HG03103 (cell line): ENCODE results near the gene DOCK10.
"Not testable (repeated sequence)": the region's sequence is repeated elsewhere in the genome, so short reads cannot be mapped to it uniquely, and the experiment has no call there.

Source experiments
- ATAC-seq: cut with Tn5 transposase; IDR thresholded peaks from one replicate; pipeline ENCODE4 v1.9.1; 2021; ENCODE audit warnings: low read depth; ENCODE audit not compliant: unreplicated experiment

Gene DOCK10

GRCh38 chr2:225041851-225042799 lies at the start of gene DOCK10:
DOCK10 (minus strand) TSS chr2:225042468; CDS start chr2:225042374, 94 bp downstream.
- ATAC-seq, result peak; percentile 14

DNA sequence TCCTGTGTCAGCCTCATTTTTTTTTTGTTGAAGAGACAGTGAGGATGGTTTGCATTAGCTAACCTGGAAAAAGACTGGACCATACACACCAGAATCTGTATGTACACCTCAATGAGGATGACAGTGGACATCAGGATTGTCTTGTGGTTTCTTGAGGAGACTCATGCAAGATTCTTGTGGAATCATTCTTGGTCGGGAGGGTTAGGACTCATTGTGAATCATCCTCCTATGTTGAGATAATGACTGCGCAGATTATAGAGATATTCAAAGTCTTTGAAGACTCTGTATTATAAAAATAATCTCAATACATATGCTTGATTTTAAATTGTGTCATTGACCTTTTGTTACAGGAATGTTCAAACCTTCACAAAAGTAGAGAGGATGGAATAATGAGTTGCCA lies 49.1 kb upstream of the DOCK10 start:
- no peak for ATAC-seq

DNA sequence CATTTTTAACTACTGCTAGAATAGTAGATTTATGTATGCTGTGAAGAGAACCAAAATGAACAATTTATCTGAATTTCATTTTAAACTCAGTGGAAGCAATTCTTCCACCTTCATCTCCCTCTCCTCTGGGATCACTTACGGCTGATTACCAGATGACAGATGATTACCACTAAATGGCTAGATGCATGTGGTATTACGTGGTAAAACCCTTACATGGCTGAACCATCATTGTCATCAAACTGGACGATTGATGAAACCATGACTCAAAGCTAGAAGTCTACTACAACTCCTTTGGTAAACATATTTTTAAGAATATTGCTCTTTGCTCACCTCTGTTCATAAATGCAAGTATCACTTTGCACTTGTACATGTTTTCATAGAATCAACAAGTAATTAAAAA lies 48.5 kb upstream of the DOCK10 start:
- no peak for ATAC-seq

DNA sequence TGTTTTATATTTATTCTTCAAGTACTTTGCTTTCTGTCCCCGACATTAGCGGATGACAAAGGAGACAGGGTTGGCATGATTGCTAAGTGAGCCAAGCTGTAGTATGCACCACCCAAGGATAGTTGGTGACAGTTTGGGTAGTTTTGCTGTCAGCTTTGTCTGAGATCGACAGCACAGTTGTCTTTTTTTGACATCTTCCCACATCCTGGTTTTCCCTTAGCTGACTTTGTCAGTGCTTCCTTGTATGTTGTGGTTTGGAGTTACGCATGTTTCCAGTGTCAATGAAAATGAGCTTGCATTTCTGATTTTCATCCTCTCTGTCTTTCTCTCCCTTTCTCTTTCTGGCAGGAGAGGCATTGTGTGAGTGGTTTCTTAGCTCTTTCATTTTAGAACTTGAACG lies 44.6 kb upstream of the DOCK10 start:
- no peak for ATAC-seq

- no peak for ATAC-seq
Measured at GRCh38 chr2:225086439-225086838, 44.2 kb upstream of the DOCK10 start.

DNA sequence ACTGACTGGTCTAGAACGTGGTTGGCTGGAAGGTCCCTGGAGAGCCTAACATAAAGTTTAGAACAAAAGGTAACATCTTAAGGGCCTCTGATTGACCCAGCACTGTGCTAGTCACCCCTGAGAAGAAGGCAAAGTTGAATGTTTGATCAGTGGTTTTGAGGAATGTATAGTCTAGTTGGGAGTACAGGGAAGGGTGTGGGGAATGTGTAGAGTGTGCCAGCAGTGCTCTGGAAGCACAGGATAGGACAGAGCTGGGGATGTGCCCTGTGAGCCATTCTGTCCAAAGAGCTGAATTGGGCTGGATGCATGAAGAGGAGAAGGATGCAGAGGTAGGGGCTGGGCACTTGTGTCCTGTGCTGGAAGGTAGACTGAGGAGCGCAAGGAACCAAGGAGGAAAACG lies 41.0 kb upstream of the DOCK10 start:
- ATAC-seq, result no peak

GRCh38 chr2:225076125-225076524 lies 33.9 kb upstream of the DOCK10 start:
- ATAC-seq, result no peak

- ATAC-seq, result no peak
Measured at GRCh38 chr2:225074919-225075681, 32.8 kb upstream of the DOCK10 start.

- no peak for ATAC-seq
Measured at GRCh38 chr2:225074366-225074765, 32.1 kb upstream of the DOCK10 start.

DNA sequence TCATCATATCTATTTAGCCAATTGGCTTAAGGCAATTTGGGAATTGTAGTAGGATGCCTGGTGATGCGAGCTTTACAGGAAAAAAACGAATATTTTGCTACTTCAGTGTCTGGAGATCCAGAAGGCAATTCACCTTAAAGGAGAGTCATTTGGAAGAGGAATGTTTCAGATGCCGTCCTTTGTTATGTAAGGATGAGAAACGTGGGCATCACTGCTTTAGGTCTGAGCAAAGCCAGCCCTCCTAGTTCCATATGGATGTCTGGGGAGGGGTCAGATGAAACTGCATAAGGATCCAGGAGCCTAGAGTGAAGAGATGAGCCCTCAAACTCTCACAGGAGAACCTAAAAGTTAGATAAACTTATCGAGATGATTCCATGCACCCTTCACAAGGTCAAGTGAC lies 30.9 kb upstream of the DOCK10 start:
- ATAC-seq, result no peak

- no peak for ATAC-seq
Measured at GRCh38 chr2:225072444-225072843, 30.2 kb upstream of the DOCK10 start.

DNA sequence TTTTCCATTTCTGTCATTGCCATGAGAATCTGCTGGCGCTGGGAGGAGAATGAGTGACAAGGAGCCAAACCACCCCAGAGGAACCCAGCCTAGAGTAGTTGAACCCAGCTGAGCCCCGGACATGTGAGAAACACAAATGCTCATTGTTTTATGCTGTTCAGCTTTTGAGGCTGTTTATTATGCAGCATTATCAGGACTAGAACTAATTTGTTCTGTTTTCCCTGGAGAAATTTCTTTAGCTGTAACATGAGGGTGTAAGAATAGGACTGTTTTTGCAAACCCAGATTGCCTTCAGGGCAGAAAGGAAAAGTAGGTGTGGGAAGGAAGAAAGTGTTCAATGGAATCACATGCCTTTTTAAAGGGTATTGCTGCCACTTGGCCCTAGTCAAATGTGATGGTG lies 28.5 kb upstream of the DOCK10 start:
- ATAC-seq, result no peak

DNA sequence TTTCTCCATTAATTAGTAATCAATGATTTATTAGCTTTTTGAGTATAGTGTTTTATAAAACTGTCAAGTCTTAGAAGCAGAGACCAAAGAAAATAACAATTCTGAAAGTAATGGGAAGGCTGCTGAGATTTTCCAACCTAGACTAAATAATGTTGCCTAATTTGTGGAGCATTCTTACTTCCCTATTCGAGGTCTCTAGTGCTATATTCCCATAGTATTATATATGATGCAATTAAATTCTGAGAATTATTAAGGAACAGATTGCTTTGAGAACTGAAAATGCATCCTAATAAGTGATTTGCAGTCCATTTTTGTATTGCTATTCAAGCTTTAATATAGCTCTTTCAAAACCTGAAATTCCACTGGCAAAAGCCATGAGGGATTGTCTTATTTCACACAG lies 27.7 kb upstream of the DOCK10 start:
- no peak for ATAC-seq

DNA sequence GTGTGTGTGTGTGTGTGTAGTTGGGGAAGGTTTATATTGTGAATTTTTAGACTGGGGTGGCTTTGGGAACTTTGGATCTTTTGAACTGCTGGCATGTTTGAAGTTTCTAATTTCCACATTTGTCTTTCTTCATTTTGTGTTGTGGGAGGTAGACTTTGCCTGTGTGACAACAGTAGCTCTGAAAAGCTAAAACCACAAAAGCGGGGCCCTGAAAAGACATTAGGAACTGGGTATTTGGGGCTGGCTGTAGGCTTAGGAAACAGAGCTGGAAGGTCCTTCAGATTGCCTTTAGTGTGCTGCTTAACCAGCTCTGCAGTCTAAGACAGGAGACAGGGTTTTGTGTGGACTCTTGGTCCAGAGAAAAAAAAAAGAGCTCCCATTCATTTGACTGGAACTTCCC lies 27.2 kb upstream of the DOCK10 start:
- ATAC-seq, result no peak

- ATAC-seq, result no peak
Measured at GRCh38 chr2:225065882-225066281, 23.6 kb upstream of the DOCK10 start.

DNA sequence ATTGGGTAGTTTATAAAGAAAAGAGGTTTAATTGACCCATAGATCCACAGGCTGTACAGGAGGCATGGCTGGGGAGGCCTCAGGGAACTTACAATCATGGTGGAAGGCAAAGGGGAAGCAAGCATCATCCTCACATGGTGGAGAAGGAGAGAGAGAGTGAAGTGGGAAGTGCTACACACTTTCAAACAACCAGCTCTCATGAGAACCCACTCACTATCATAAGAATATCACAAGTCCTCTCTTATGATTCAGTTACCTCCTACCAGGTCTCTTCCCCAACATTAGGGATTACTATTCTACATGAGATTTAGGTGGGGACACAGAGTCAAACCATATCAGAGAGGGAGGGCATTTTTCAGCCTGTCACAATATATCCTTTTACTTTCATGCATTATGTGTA lies 22.7 kb upstream of the DOCK10 start:
- no peak for ATAC-seq

GRCh38 chr2:225064362-225064761 lies 22.1 kb upstream of the DOCK10 start:
- ATAC-seq, result no peak

DNA sequence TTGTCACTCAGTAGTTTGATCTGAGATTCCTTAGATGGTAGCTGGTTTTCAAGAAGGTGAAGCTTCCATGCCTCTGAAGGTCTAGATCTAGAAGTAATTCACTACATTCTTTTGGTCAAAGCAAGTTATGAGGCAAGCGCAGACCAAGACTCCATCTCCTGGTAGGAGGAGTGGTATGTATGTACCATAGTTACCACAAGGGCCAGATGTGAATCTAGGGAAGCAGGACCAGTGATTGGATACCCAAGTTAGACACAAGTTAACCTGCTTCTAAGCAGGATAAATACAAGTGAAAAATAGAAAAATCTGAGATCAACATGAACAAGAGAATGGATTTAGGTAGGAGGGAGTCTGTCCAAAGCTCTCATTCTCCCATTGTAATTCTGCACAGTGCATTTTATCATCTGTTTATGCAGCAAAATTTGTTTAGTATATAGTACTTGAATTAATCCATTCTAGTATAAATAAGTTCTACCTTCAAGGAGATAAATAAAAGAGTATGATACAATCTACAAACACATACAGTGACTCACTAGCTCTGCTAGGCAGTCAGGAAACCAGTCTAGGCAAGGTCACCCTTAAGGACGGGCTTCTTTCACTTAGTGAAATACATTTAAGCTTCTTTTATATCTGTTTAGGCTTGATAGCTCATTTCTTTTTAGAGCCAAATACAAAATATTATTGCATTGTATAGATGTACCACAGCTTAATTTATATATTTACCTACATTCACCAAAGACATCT lies 14.2 kb upstream of the DOCK10 start:
- ATAC-seq, result no peak

GRCh38 chr2:225055714-225056113 lies 13.4 kb upstream of the DOCK10 start:
- ATAC-seq, result no peak

DNA sequence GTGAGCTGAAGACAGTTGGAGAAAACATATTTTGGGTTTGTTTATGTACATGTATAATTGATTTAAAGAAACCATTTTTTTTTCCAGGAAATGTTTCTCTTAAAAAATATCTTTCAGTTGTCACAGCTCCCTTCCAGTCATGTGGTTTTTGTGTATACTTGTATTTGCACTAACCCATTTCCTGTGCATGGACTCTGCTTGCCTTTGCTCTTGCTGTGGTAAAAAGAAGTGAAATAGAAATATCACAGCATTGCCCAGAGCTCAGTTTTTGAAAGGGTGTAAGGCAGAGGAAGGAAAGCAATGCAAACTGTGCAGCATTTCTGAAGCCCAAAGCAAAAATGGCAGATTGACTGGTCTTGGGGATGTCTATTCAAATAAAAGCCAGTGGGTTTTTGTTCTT lies 10.4 kb upstream of the DOCK10 start:
- peak; percentile 73 for ATAC-seq

DNA sequence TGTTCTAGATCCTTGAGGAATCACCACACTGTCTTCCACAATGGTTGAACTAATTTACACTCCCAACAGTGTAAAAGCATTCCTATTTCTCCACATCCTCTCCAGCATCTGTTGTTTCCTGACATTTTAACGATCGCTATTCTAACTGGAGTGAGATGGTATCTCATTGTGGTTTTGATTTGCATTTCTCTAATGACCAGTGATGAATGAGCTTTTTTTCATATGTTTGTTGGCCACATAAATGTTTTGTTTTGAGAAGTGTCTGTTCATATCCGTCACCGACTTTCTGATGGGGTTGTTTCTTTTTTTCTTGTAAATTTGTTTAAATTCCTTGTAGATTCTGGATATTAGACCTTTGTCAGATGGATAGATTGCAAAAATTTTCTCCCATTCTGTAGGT lies 5.2 kb upstream of the DOCK10 start:
- not testable (repeated sequence) for ATAC-seq
